ENCODE measurements around the gene ATP6AP1. TPM values are rescaled to one million over a fixed set of nuclear protein-coding genes. Genes with fewer than 3 reads are reported as not detected.

ATP6AP1 gene
- total and polyA plus RNA-seq, 2 donors (not counting 3 experiments of a cell fraction or from before 2014, with no cell fraction given) = 145 to 322 TPM

DNA sequence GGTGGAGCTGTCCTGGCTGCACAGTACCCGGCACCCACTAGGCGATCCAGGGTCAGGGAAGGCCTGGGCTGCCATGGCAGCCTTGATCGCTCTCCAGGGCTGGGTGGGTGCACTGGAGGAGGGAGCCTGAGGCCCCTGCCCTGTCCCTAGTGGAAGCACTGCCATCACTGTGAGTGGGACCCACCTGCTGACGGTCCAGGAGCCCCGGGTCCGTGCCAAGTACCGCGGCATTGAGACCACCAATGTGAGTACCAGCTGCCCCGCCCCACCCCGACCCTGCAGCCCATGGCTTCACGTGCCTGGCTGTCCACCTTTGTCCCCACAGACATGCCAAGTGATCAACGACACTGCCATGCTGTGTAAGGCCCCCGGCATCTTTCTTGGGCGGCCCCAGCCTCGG, 38.4 kb downstream of the ATP6AP1 start:
- Histone ChIP-seq H3K9ac (replicated peaks; ENCODE audit: extremely low read depth, insufficient read depth, low read length) (no peak overlapping the region), H3K4me1 (ENCODE audit: control insufficient read depth, extremely low read depth, insufficient read depth, low read length) (no peaks in the 10 kb centered on the region), H4K20me1 (replicated peaks; ENCODE audit: control insufficient read depth, extremely low read depth, insufficient read depth, low read length) (no peaks in the 10 kb centered on the region), H3K4me3 (replicated peaks in 1 of 3; ENCODE audit: insufficient read depth in 1 of 3, low read depth in 1 of 3, low read length in 3 of 3) (no peak overlapping the region), H2AFZ (ENCODE audit: low read depth, low read length) (no peak overlapping the region), H3K79me2 (ENCODE audit: control insufficient read depth, insufficient read depth, low read length) (no peaks in the 10 kb centered on the region), H3K36me3 (ENCODE audit: control insufficient read depth in 2 of 2, extremely low read depth in 1 of 2, insufficient read depth in 2 of 2, low read length in 2 of 2) (peaks cover 0 to 46% of the 10 kb centered on the region in 2 experiments), H3K4me2 (ENCODE audit: insufficient read depth, low read length) (no peak overlapping the region), H3K9me3 (replicated peaks; ENCODE audit: control insufficient read depth, insufficient read depth, low read length) (no peaks in the 10 kb centered on the region), H3K9me1 (replicated peaks; ENCODE audit: control insufficient read depth, extremely low read depth, insufficient read depth, low read length) (no peaks in the 10 kb centered on the region), H3K27ac (ENCODE audit: insufficient read depth, low read depth, low read length) (no peak overlapping the region), H3K27me3 (ENCODE audit: control insufficient read depth in 2 of 2, insufficient read depth in 2 of 2, low read length in 2 of 2) (no peaks in the 10 kb centered on the region)
- FAIRE-seq = no peak
- CTCF ChIA-PET = no interaction called here
- intact Hi-C loops (cut with micrococcal nuclease) = no loop called here
- dilution Hi-C loops (cut with MboI; ENCODE audit: extremely low pct_ligation_motif_present, low sequenced_read_pairs) = no loop called here
- no peak for DNase-seq (ENCODE audit: low read depth, low spot score)
- POLR2A ChIA-PET = no interaction called here
- no TSS peak for BruUV-seq (replicated peaks)
- TF ChIP-seq POLR2AphosphoS5 (IDR thresholded peaks at IDR 0.05; ENCODE audit: insufficient read depth, low read depth, low read length) (no peak), EZH2 (IDR thresholded peaks at IDR 0.05; ENCODE audit: borderline replicate concordance, low read depth, low read length, severe bottlenecking) (no peak), FOS (IDR thresholded peaks at IDR 0.05; ENCODE audit: borderline replicate concordance, insufficient read depth, low read length) (no peak), POLR2A (IDR thresholded peaks at IDR 0.05; ENCODE audit: low read depth, low read length) (no peak), MYC (IDR thresholded peaks at IDR 0.05; ENCODE audit: low read depth, low read length) (no peak), JUN (IDR thresholded peaks at IDR 0.05; ENCODE audit: borderline replicate concordance, insufficient read depth, insufficient read length, low read depth) (no peak), GATA2 (IDR thresholded peaks at IDR 0.05; ENCODE audit: insufficient read depth, insufficient read length, low read depth, low read length) (no peak)
- TF ChIP-seq, protein P1, sequence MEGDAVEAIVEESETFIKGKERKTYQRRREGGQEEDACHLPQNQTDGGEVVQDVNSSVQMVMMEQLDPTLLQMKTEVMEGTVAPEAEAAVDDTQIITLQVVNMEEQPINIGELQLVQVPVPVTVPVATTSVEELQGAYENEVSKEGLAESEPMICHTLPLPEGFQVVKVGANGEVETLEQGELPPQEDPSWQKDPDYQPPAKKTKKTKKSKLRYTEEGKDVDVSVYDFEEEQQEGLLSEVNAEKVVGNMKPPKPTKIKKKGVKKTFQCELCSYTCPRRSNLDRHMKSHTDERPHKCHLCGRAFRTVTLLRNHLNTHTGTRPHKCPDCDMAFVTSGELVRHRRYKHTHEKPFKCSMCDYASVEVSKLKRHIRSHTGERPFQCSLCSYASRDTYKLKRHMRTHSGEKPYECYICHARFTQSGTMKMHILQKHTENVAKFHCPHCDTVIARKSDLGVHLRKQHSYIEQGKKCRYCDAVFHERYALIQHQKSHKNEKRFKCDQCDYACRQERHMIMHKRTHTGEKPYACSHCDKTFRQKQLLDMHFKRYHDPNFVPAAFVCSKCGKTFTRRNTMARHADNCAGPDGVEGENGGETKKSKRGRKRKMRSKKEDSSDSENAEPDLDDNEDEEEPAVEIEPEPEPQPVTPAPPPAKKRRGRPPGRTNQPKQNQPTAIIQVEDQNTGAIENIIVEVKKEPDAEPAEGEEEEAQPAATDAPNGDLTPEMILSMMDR (IDR thresholded peaks at IDR 0.05; ENCODE audit: extremely low read depth in 1 of 2, insufficient read depth in 1 of 2, low read depth in 1 of 2, low read length in 2 of 2) = no peak
- TF ChIP-seq, protein P2, sequence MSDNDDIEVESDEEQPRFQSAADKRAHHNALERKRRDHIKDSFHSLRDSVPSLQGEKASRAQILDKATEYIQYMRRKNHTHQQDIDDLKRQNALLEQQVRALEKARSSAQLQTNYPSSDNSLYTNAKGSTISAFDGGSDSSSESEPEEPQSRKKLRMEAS (IDR thresholded peaks at IDR 0.05; ENCODE audit: insufficient read depth, insufficient read length) = no peak
